ENCODE results near the gene TNFRSF13B.

TNFRSF13B gene

DNA sequence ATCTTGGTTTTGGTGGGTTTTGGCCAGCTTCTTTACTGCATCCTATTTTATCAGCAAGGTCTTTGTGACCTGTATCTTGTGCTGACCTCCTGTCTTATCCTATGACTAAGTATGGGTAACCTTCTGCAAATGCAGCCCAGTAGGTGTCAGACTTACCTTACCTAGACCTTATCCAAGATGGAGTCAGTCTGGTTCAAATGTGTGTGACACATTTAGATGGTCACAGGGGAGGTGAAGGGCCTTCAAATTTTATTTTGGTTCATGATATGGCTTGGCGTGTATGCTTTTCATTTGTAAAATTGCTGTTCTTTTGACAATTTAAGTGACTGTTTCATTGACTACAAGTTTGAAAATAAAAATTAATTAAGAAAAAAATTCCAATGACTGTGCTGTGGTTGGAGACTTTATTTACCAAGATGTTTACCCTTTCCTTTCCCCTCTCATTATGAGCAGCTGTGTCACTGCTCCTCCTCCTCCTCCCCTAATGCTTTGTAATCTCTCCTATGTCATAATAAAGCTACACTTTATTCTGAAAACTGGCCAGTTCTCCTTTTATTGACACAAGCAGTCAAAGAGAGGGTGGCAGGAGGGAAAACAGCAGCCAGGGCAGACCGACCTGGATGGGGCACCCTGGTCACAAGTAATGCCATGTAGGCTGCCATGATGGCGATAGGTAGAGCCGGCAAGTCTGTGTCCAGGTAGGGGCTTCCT is 49.4 kb downstream of the TNFRSF13B start:
- TF ChIP-seq RAD21 (IDR thresholded peaks at IDR 0.05; ENCODE audit: low read depth) (peak; percentile 53; the same call in 1 of the 2 replicates), TEAD4 (IDR thresholded peaks at IDR 0.05) (no peak)

DNA sequence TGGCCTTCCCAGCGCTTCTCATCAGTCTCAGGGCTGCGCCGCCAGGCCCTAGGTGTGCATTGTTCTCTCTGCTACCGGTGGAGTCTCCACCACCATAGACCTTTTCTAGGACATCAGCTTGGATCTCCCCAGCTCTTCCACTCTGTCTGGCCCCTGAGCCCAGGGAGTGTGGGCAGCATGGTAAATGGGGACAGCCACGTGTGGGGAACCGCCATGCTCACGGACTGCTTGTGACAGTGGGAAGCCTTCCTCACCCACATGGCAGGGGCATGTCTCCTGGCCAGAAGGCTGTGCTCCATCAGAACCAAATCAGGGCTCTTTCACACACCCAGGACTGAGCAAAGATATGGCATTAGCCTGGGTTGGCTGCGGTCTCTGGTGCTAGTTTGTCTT is 51.3 kb downstream of the TNFRSF13B start:
- TF ChIP-seq, protein P1, sequence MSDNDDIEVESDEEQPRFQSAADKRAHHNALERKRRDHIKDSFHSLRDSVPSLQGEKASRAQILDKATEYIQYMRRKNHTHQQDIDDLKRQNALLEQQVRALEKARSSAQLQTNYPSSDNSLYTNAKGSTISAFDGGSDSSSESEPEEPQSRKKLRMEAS (IDR thresholded peaks at IDR 0.05): no peak
- TF ChIP-seq EGR1 (IDR thresholded peaks at IDR 0.05) (no peak), FOXM1 (IDR thresholded peaks at IDR 0.05; ENCODE audit: borderline replicate concordance, low read depth) (no peak), TAF1 (IDR thresholded peaks at IDR 0.05; ENCODE audit: low read depth) (no peak), TEAD4 (IDR thresholded peaks at IDR 0.05) (no peak), RAD21 (IDR thresholded peaks at IDR 0.05; ENCODE audit: low read depth) (no peak), REST (IDR thresholded peaks at IDR 0.05; ENCODE audit: low read depth) (no peak), CREB1 (IDR thresholded peaks at IDR 0.05; ENCODE audit: low read depth) (no peak), YY1 (IDR thresholded peaks at IDR 0.05; ENCODE audit: low read depth) (no peak), TCF12 (IDR thresholded peaks at IDR 0.05; ENCODE audit: low read depth) (no peak), NFIC (IDR thresholded peaks at IDR 0.05) (no peak)
- TF ChIP-seq, protein P2, sequence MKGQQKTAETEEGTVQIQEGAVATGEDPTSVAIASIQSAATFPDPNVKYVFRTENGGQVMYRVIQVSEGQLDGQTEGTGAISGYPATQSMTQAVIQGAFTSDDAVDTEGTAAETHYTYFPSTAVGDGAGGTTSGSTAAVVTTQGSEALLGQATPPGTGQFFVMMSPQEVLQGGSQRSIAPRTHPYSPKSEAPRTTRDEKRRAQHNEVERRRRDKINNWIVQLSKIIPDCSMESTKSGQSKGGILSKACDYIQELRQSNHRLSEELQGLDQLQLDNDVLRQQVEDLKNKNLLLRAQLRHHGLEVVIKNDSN (IDR thresholded peaks at IDR 0.05): no peak

DNA sequence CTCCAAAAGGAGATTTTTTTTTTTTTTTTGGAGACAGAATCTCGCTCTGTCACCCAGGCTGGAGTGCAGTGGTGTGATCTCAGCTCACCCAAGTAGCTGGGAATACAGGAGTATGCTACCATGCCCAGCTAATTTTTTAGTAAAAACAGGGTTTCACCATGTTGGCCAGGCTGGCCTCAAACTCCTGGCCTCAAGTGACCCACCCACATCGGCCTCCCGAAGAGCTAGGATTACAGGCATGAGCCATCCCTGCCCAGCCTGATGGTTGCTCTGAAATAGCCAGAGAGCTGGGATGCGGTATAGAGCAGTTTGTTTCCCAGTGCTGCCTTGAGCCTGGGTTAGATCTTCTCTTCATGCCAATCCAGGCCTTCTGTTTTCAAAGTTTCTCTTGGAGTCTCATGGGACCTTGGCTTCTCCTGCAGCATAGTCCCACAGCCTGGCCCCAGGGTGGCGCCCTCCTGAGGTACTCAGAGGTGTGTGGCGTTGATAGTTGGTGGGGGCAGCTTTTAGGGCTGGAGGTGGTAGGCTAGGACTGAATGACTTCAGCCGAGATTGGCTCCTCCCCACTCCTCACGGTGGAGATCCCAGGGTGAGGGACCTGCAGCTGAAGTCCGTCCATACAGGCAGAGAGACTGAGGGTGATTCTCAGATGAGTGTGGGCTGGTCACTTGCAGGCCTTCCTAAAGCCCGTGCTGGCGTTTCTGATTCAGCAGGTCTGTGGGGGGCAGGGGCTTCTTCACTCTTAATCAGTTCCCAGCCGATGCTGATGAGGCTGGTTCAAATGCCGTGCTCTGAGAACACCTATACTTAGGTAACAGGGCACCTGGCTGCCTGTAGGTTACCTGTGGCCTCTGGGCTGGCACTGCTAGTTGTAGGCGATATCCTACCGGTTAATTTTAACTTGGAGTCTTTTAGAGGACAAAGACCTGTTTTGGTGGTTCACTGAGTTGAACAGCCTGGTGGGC is 52.0 kb downstream of the TNFRSF13B start:
- TF ChIP-seq CREB1 (IDR thresholded peaks at IDR 0.05; ENCODE audit: low read depth) (no peak), TAF1 (IDR thresholded peaks at IDR 0.05; ENCODE audit: low read depth) (no peak), EP300 (IDR thresholded peaks at IDR 0.05; ENCODE audit: borderline replicate concordance) (no peak), NFIC (IDR thresholded peaks at IDR 0.05) (no peak), YY1 (IDR thresholded peaks at IDR 0.05; ENCODE audit: low read depth) (no peak), TEAD4 (IDR thresholded peaks at IDR 0.05) (no peak), TCF12 (IDR thresholded peaks at IDR 0.05; ENCODE audit: low read depth) (no peak), EGR1 (IDR thresholded peaks at IDR 0.05) (no peak), ZBTB7A (IDR thresholded peaks at IDR 0.05; ENCODE audit: low read depth) (no peak), CEBPB (IDR thresholded peaks at IDR 0.05) (no peak), RAD21 (IDR thresholded peaks at IDR 0.05; ENCODE audit: low read depth) (no peak), REST (IDR thresholded peaks at IDR 0.05; ENCODE audit: low read depth) (no peak), FOXM1 (IDR thresholded peaks at IDR 0.05; ENCODE audit: borderline replicate concordance, low read depth) (no peak)
- TF ChIP-seq, protein P2 (IDR thresholded peaks at IDR 0.05): no peak
- TF ChIP-seq, protein P1 (IDR thresholded peaks at IDR 0.05): no peak

DNA sequence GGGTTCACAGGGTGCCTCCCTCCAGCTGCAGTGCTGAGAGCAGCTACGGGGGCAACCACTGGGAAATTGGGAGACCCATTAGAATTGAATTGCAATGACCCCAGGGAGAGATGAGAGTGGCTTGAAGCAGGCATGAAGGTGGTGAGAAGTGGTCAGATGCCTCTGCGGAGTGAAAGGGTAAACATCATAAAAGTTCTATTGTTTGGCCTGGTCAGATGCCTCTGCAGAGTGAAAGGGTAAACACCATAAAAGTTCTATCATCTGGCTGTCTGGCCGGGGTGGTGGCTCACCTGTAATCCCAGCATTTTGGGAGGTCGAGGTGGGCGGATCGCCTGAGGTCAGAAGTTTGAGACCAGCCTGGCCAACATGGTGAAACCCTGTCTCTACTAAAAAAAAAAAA is 53.5 kb downstream of the TNFRSF13B start:
- no peak for TF ChIP-seq CEBPB (IDR thresholded peaks at IDR 0.05)
- no peak for TF ChIP-seq CREB1 (IDR thresholded peaks at IDR 0.05; ENCODE audit: low read depth)
- TF ChIP-seq FOXM1 (IDR thresholded peaks at IDR 0.05; ENCODE audit: borderline replicate concordance, low read depth): no peak
- TF ChIP-seq REST (IDR thresholded peaks at IDR 0.05; ENCODE audit: low read depth): no peak
- no peak for TF ChIP-seq ZBTB7A (IDR thresholded peaks at IDR 0.05; ENCODE audit: low read depth)
- TF ChIP-seq RAD21 (IDR thresholded peaks at IDR 0.05; ENCODE audit: low read depth): no peak
- no peak for TF ChIP-seq TAF1 (IDR thresholded peaks at IDR 0.05; ENCODE audit: low read depth)
- TF ChIP-seq TCF12 (IDR thresholded peaks at IDR 0.05; ENCODE audit: low read depth): no peak

Data from Ishikawa (cell line).